ENCODE data around the gene CAP2. TPM values are rescaled to one million over a fixed set of nuclear protein-coding genes. Genes with fewer than 3 reads are reported as not detected.

CAP2 gene, protein sequence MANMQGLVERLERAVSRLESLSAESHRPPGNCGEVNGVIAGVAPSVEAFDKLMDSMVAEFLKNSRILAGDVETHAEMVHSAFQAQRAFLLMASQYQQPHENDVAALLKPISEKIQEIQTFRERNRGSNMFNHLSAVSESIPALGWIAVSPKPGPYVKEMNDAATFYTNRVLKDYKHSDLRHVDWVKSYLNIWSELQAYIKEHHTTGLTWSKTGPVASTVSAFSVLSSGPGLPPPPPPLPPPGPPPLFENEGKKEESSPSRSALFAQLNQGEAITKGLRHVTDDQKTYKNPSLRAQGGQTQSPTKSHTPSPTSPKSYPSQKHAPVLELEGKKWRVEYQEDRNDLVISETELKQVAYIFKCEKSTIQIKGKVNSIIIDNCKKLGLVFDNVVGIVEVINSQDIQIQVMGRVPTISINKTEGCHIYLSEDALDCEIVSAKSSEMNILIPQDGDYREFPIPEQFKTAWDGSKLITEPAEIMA
- polyA plus RNA-seq (2013) = 32.0 and 34.0 TPM in 2 replicates

DNA sequence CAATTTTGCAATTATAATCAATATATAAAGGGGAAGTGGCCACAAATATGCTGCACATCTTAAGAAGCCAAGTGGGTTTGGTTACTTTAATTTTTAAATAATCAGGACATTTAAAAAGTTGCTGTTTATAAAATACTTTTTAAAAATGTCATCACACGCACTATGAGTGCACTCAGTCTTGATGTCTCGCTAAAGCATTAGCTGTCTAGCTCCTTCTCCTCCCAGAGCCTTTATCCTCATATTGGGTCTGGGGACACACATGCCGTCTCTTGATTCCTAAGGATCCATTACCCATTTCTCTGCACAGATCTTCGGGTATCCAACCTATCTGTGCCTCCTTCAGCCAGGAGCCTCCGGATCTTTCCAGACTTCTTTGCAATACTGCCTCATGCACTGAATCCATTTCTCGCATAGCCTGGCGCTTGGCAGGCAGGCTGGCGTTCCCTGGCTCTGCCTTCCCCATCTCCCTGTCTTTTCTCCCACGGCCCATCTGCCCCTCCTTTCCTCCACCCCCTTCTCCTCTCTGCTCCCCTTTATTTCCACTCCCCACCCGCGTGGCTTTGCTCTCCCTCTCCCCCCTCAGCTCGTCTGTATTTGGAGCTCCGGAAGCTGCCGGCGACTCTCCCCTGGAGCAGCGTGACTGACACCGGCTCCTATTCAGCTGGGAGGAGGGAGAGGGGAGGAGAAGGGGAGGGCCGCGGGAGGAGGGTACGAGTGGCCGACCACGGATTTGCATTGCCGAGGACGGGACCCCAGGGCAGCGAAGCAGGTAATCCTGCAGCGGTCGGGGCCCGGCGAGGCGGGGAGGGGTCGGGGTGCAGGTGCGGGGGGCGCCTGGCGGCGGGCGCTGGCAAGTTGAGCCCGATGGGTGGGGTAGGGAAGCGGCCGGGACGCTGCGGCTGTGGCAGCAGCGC lies at the start of gene CAP2:
CAP2 (plus strand) TSS at position 618 of the 914 bp plus-strand sequence. CDS start 27,961 bp downstream, outside the sequence.
- Histone ChIP-seq H4K8ac (ENCODE audit: low read depth, low read length) (peak within 1 kb of the TSS; percentile 92), H3K14ac (ENCODE audit: low read length) (peak within 1 kb of the TSS; percentile 98), H3K9me3 (ENCODE audit: insufficient read depth, low read depth, low read length) (no peaks in the 10 kb centered on the region), H3K27ac (ENCODE audit: low read depth, low read length) (peak within 1 kb of the TSS; percentile 99), H4K91ac (ENCODE audit: low read depth, low read length) (peak within 1 kb of the TSS; percentile 95), H2BK5ac (ENCODE audit: low read depth, low read length, poor library complexity) (peak within 1 kb of the TSS; percentile 93), H3K4me1 (ENCODE audit: control insufficient read depth in 1 of 2, insufficient read depth in 2 of 2, low read length in 2 of 2) (peaks cover 2 to 3% of the 10 kb centered on the region in 2 experiments), H3K18ac (ENCODE audit: low read length) (peak within 1 kb of the TSS; percentile 99), H3K4me3 (ENCODE audit: low read depth, low read length) (peak within 1 kb of the TSS; percentile 87), H2AK5ac (ENCODE audit: low read length) (peak within 1 kb of the TSS; percentile 92), H2AFZ (ENCODE audit: insufficient read depth, low read length, poor library complexity) (peak within 1 kb of the TSS; percentile 99), H2BK12ac (ENCODE audit: low read length) (peak within 1 kb of the TSS; percentile 99), H3K79me2 (ENCODE audit: control insufficient read depth, insufficient read depth, low read length, poor library complexity) (peaks cover 9% of the 10 kb centered on the region), H4K12ac (ENCODE audit: low read depth, low read length) (peak within 1 kb of the TSS; percentile 77), H3K79me1 (ENCODE audit: low read length) (peaks cover 15% of the 10 kb centered on the region), H3K4me2 (ENCODE audit: low read length) (peak within 1 kb of the TSS; percentile 75), H3K23ac (ENCODE audit: low read length) (no peak within 1 kb of the TSS), H2BK120ac (ENCODE audit: insufficient read depth, low read length, poor library complexity) (peak within 1 kb of the TSS; percentile 94), H3K4ac (ENCODE audit: low read depth, low read length) (peak within 1 kb of the TSS; percentile 92), H3K36me3 (ENCODE audit: control insufficient read depth in 1 of 2, insufficient read depth in 2 of 2, low read length in 2 of 2) (peaks cover 2 to 3% of the 10 kb centered on the region in 2 experiments), H3K27me3 (ENCODE audit: insufficient read depth, low read length) (no peaks in the 10 kb centered on the region), H3K9ac (ENCODE audit: low read length) (peak within 1 kb of the TSS; percentile 90)
- no CpG with 5 or more reads among the region's 42 CpGs for WGBS (ENCODE audit: extremely low coverage, insufficient coverage, insufficient read length)
- peak; percentile 23 to 58 for DNase-seq

DNA sequence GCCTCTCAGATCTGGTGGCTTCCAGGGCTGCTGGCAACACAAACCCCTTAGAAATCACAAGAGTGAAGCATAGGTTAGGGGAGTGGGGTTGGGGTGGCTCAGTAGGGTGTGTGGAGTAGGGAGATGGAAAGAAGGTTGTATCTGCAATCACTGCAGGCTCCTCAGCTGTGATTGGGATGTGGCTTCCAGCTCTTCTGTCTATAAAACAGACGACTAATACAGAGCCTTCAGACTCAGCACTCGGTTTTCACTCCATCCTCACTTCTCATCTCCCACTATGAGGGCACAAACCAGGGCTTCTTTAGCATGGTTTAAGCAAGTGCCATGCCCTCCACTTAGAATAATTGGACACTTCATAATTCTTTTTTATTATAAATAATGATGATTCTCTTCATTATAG lies 46.4 kb upstream of the CAP2 start:
- H3K4me3 ChIP-seq (ENCODE audit: low read depth, low read length) = no peak overlapping the region
- no peaks in the 10 kb centered on the region for H3K79me2 ChIP-seq (ENCODE audit: control insufficient read depth, insufficient read depth, low read length, poor library complexity)
- no peak overlapping the region for H2BK12ac ChIP-seq (ENCODE audit: low read length)
- no peak for DNase-seq
- no peak overlapping the region for H4K8ac ChIP-seq (ENCODE audit: low read depth, low read length)
- H2BK5ac ChIP-seq (ENCODE audit: low read depth, low read length, poor library complexity) = no peak overlapping the region
- no peaks in the 10 kb centered on the region for H3K9me3 ChIP-seq (ENCODE audit: insufficient read depth, low read depth, low read length)
- no CpG with 5 or more reads among the region's 2 CpGs for WGBS (ENCODE audit: extremely low coverage, insufficient coverage, insufficient read length)
- H3K79me1 ChIP-seq (ENCODE audit: low read length) = no peaks in the 10 kb centered on the region
- H4K12ac ChIP-seq (ENCODE audit: low read depth, low read length) = no peak overlapping the region
- no peak overlapping the region for H3K4ac ChIP-seq (ENCODE audit: low read depth, low read length)
- no peak overlapping the region for H3K18ac ChIP-seq (ENCODE audit: low read length)
- H3K4me2 ChIP-seq (ENCODE audit: low read length) = no peak overlapping the region
- H2AFZ ChIP-seq (ENCODE audit: insufficient read depth, low read length, poor library complexity) = no peak overlapping the region
- no peaks in the 10 kb centered on the region for H3K36me3 ChIP-seq (ENCODE audit: control insufficient read depth in 1 of 2, insufficient read depth in 2 of 2, low read length in 2 of 2)
- H2BK120ac ChIP-seq (ENCODE audit: insufficient read depth, low read length, poor library complexity) = no peak overlapping the region
- H4K91ac ChIP-seq (ENCODE audit: low read depth, low read length) = no peak overlapping the region
- H3K9ac ChIP-seq (ENCODE audit: low read length) = no peak overlapping the region
- no peak overlapping the region for H3K27ac ChIP-seq (ENCODE audit: low read depth, low read length)
- no peak overlapping the region for H3K23ac ChIP-seq (ENCODE audit: low read length)
- H3K4me1 ChIP-seq (ENCODE audit: control insufficient read depth in 1 of 2, insufficient read depth in 2 of 2, low read length in 2 of 2) = no peaks in the 10 kb centered on the region
- H3K27me3 ChIP-seq (ENCODE audit: insufficient read depth, low read length) = no peaks in the 10 kb centered on the region
- no peak overlapping the region for H2AK5ac ChIP-seq (ENCODE audit: low read length)
- H3K14ac ChIP-seq (ENCODE audit: low read length) = no peak overlapping the region

DNA sequence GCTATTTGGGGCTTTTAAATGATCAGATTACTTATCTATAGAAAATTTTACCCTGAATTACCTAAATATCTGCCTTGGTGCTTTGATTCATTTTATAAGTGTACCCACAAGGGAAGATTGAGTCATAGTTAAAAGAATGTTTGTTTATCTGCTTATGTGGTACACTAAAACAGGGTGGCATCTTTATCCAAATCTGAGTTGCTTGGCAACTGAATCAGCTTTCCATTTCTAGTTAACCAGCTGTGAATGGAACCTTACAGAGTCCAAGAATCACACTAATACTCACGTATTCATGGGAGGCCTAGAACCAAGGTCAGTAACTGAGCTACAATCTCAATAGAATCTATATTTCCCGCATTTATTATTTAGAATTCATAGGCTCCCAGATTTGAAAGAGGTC lies 44.0 kb upstream of the CAP2 start:
- no peak overlapping the region for H3K14ac ChIP-seq (ENCODE audit: low read length)
- H2BK120ac ChIP-seq (ENCODE audit: insufficient read depth, low read length, poor library complexity) = no peak overlapping the region
- H2AK5ac ChIP-seq (ENCODE audit: low read length) = no peak overlapping the region
- no peaks in the 10 kb centered on the region for H3K4me1 ChIP-seq (ENCODE audit: control insufficient read depth in 1 of 2, insufficient read depth in 2 of 2, low read length in 2 of 2)
- no peak overlapping the region for H2BK5ac ChIP-seq (ENCODE audit: low read depth, low read length, poor library complexity)
- no peak overlapping the region for H3K18ac ChIP-seq (ENCODE audit: low read length)
- H3K79me1 ChIP-seq (ENCODE audit: low read length) = no peaks in the 10 kb centered on the region
- H4K12ac ChIP-seq (ENCODE audit: low read depth, low read length) = no peak overlapping the region
- H3K27ac ChIP-seq (ENCODE audit: low read depth, low read length) = no peak overlapping the region
- H3K27me3 ChIP-seq (ENCODE audit: insufficient read depth, low read length) = no peaks in the 10 kb centered on the region
- no peak for DNase-seq
- H4K8ac ChIP-seq (ENCODE audit: low read depth, low read length) = no peak overlapping the region
- no peak overlapping the region for H2BK12ac ChIP-seq (ENCODE audit: low read length)
- no peak overlapping the region for H3K9ac ChIP-seq (ENCODE audit: low read length)
- no peaks in the 10 kb centered on the region for H3K79me2 ChIP-seq (ENCODE audit: control insufficient read depth, insufficient read depth, low read length, poor library complexity)
- no CpG with 5 or more reads among the region's 2 CpGs for WGBS (ENCODE audit: extremely low coverage, insufficient coverage, insufficient read length)
- H3K4ac ChIP-seq (ENCODE audit: low read depth, low read length) = no peak overlapping the region
- no peak overlapping the region for H2AFZ ChIP-seq (ENCODE audit: insufficient read depth, low read length, poor library complexity)
- H3K36me3 ChIP-seq (ENCODE audit: control insufficient read depth in 1 of 2, insufficient read depth in 2 of 2, low read length in 2 of 2) = no peaks in the 10 kb centered on the region
- no peak overlapping the region for H3K23ac ChIP-seq (ENCODE audit: low read length)
- H3K4me3 ChIP-seq (ENCODE audit: low read depth, low read length) = no peak overlapping the region
- no peak overlapping the region for H4K91ac ChIP-seq (ENCODE audit: low read depth, low read length)
- H3K9me3 ChIP-seq (ENCODE audit: insufficient read depth, low read depth, low read length) = no peaks in the 10 kb centered on the region
- H3K4me2 ChIP-seq (ENCODE audit: low read length) = no peak overlapping the region

DNA sequence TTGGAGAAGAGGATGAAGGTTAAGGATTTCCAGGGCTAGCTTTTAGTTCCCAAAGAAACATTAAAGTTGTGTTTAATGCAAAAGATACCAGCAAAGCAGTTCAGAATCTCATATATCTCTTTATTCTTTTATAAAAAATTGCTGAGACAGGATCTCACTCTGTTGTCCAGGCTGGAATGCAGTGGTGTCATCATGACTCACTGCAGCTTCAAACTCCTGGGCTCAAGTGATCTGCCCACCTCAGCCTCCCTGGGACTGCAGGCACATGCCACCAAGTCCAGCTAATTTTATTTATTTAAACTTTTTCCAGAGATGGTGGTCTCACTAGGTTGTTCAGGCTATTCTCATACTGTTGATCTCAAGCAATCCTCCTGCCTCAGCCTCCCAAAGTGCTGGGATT lies 41.1 kb upstream of the CAP2 start:
- no peak overlapping the region for H2AFZ ChIP-seq (ENCODE audit: insufficient read depth, low read length, poor library complexity)
- no peaks in the 10 kb centered on the region for H3K9me3 ChIP-seq (ENCODE audit: insufficient read depth, low read depth, low read length)
- no peak overlapping the region for H2BK120ac ChIP-seq (ENCODE audit: insufficient read depth, low read length, poor library complexity)
- no peak overlapping the region for H4K8ac ChIP-seq (ENCODE audit: low read depth, low read length)
- no peak overlapping the region for H3K9ac ChIP-seq (ENCODE audit: low read length)
- no peaks in the 10 kb centered on the region for H3K27me3 ChIP-seq (ENCODE audit: insufficient read depth, low read length)
- H4K91ac ChIP-seq (ENCODE audit: low read depth, low read length) = no peak overlapping the region
- no peak overlapping the region for H3K4ac ChIP-seq (ENCODE audit: low read depth, low read length)
- no peak overlapping the region for H3K27ac ChIP-seq (ENCODE audit: low read depth, low read length)
- no peak overlapping the region for H3K18ac ChIP-seq (ENCODE audit: low read length)
- no peak overlapping the region for H3K4me2 ChIP-seq (ENCODE audit: low read length)
- H2BK12ac ChIP-seq (ENCODE audit: low read length) = no peak overlapping the region
- H2BK5ac ChIP-seq (ENCODE audit: low read depth, low read length, poor library complexity) = no peak overlapping the region
- no peak overlapping the region for H3K4me3 ChIP-seq (ENCODE audit: low read depth, low read length)
- DNase-seq = peak; percentile 5 to 36
- H3K36me3 ChIP-seq (ENCODE audit: control insufficient read depth in 1 of 2, insufficient read depth in 2 of 2, low read length in 2 of 2) = no peaks in the 10 kb centered on the region
- H3K4me1 ChIP-seq (ENCODE audit: control insufficient read depth in 1 of 2, insufficient read depth in 2 of 2, low read length in 2 of 2) = no peaks in the 10 kb centered on the region
- no peaks in the 10 kb centered on the region for H3K79me1 ChIP-seq (ENCODE audit: low read length)
- no peak overlapping the region for H3K14ac ChIP-seq (ENCODE audit: low read length)
- no peak overlapping the region for H2AK5ac ChIP-seq (ENCODE audit: low read length)
- no peak overlapping the region for H4K12ac ChIP-seq (ENCODE audit: low read depth, low read length)
- no peaks in the 10 kb centered on the region for H3K79me2 ChIP-seq (ENCODE audit: control insufficient read depth, insufficient read depth, low read length, poor library complexity)
- no peak overlapping the region for H3K23ac ChIP-seq (ENCODE audit: low read length)

All from trophoblast cell (in vitro differentiated cells and primary cell).